HepG2 (cell line): ENCODE data around the gene TYROBP. TPM values are rescaled to one million over a fixed set of nuclear protein-coding genes. Genes with fewer than 3 reads are reported as not detected.
A peak's percentile ranks its signal among the peaks of the same experiment; 100 is the strongest.

Experiments used
- ARNTL ChIP-seq: sonication (generic); formaldehyde crosslinking; IDR thresholded peaks from 2 replicates; pipeline ENCODE4 v1.4.0; 2020; ENCODE audit warnings: mild to moderate bottlenecking, missing genetic modification reagents
- FOXC1 ChIP-seq: sonication (generic); formaldehyde crosslinking; IDR thresholded peaks from 2 replicates; pipeline ENCODE4 v1.8.0; 2022; ENCODE audit warnings: mild to moderate bottlenecking, missing genetic modification reagents, borderline replicate concordance
- GFI1 ChIP-seq: sonication (generic); formaldehyde crosslinking; IDR thresholded peaks from 2 replicates; pipeline ENCODE4 v1.5.0; 2020; ENCODE audit warnings: missing genetic modification reagents, mild to moderate bottlenecking, borderline replicate concordance
- JUND ChIP-seq: sonication (generic); formaldehyde crosslinking; IDR thresholded peaks from 2 replicates; pipeline ENCODE4 v1.8.0; 2022; ENCODE audit warnings: mild to moderate bottlenecking, missing genetic modification reagents
- KLF12 ChIP-seq: sonication (generic); formaldehyde crosslinking; IDR thresholded peaks from 2 replicates; pipeline ENCODE4 v1.4.0; 2020; ENCODE audit warnings: missing genetic modification reagents, borderline replicate concordance
- MTF1 ChIP-seq: sonication (generic); formaldehyde crosslinking; IDR thresholded peaks from 2 replicates; pipeline ENCODE4 v1.5.0; 2020; ENCODE audit warnings: missing genetic modification reagents
- RFX3 ChIP-seq: IDR thresholded peaks from 2 replicates; pipeline ENCODE4 v1.6.1; 2016; ENCODE audit warnings: missing biosample characterization, missing genetic modification reagents
- RNF2 ChIP-seq: fragments of 450-650 bp; conservative IDR thresholded peaks from 2 replicates; pipeline ENCODE4 v1.6.1; 2016; ENCODE audit warnings: low read depth
- SETDB1 ChIP-seq: sonication (generic); formaldehyde crosslinking; IDR thresholded peaks from 2 replicates; pipeline ENCODE4 v1.5.1; 2020; ENCODE audit warnings: missing genetic modification reagents, mild to moderate bottlenecking, borderline replicate concordance
- SIN3A ChIP-seq: IDR thresholded peaks from 2 replicates; pipeline ENCODE4 v1.6.1; 2011; ENCODE audit warnings: low read depth, mild to moderate bottlenecking, control low read depth, low read length, borderline replicate concordance
- STAG1 ChIP-seq: sonication (generic); formaldehyde crosslinking; IDR thresholded peaks from 2 replicates; pipeline ENCODE4 v1.4.0; 2020; ENCODE audit warnings: missing genetic modification reagents
- WIZ ChIP-seq: sonication (generic); formaldehyde crosslinking; IDR thresholded peaks from 2 replicates; pipeline ENCODE4 v1.5.1; 2020; ENCODE audit warnings: mild to moderate bottlenecking, missing genetic modification reagents
- ZBTB7B ChIP-seq: sonication (generic); formaldehyde crosslinking; IDR thresholded peaks from 2 replicates; pipeline ENCODE4 v1.4.0; 2020; ENCODE audit warnings: missing genetic modification reagents
- ZC3H4 ChIP-seq: sonication (generic); formaldehyde crosslinking; IDR thresholded peaks from 2 replicates; pipeline ENCODE4 v1.4.0; 2020; ENCODE audit warnings: missing genetic modification reagents, borderline replicate concordance
- ZFYVE20 ChIP-seq: sonication (generic); formaldehyde crosslinking; IDR thresholded peaks from 2 replicates; pipeline ENCODE4 v1.8.0; 2023; ENCODE audit warnings: low read depth, mild to moderate bottlenecking, moderate library complexity, missing genetic modification reagents, borderline replicate concordance
- ZNF160 ChIP-seq: sonication (generic); formaldehyde crosslinking; IDR thresholded peaks from 2 replicates; pipeline ENCODE4 v1.8.0; 2022; ENCODE audit warnings: mild to moderate bottlenecking, inconsistent platforms, missing genetic modification reagents
- ZNF644 ChIP-seq: IDR thresholded peaks from 2 replicates; pipeline ENCODE4 v1.6.1; 2016; ENCODE audit warnings: low read depth
- ZNF674 ChIP-seq: sonication (generic); formaldehyde crosslinking; IDR thresholded peaks from 2 replicates; pipeline ENCODE4 v1.5.0; 2020; ENCODE audit warnings: low read depth, mild to moderate bottlenecking, missing genetic modification reagents
- polyA plus RNA-seq, 8 experiments: library from polyadenylated mRNA; depleted of rRNA in 3 of 8; stranded (reverse) in 7 of 8; unstranded in 1 of 8; fragments of >200 nt; fragmentation: Illumina TruSeq in 4 of 8; extraction: Trizol in 4 of 8; gene quantifications; 2 replicates each; pipeline versions ENCODE4 v1.2.1 to v1.2.3, GENCODE V29; 2011 to 2016; ENCODE audit warnings: low read depth in 4 of 8, missing spikeins in 1 of 8, mixed read lengths in 1 of 8; ENCODE audit not compliant: insufficient read depth in 1 of 8
- total RNA-seq, 5 experiments: library from RNA; depleted of rRNA; stranded (reverse); fragments of >200 nt; fragmentation: Illumina TruSeq; extraction: Trizol; gene quantifications; 2 replicates each; pipeline ENCODE4 v1.2.3, GENCODE V29; 2016; ENCODE audit warnings: low read depth in 1 of 5
- TF ChIP-seq, protein P1 (sequence below): sonication (generic); formaldehyde crosslinking; IDR thresholded peaks from 2 replicates; pipeline ENCODE4 v1.8.1; 2023; ENCODE audit warnings: mild to moderate bottlenecking, missing genetic modification reagents, borderline replicate concordance
- TF ChIP-seq, protein P2 (sequence below): sonication (generic); formaldehyde crosslinking; IDR thresholded peaks from 2 replicates; pipeline ENCODE4 v1.4.0; 2020; ENCODE audit warnings: missing genetic modification reagents
- TF ChIP-seq, protein P3 (sequence below): sonication (generic); formaldehyde crosslinking; IDR thresholded peaks from 2 replicates; pipeline ENCODE4 v1.4.0; 2020; ENCODE audit warnings: missing genetic modification reagents, borderline replicate concordance
- TF ChIP-seq, protein P4 (sequence below): sonication (generic); formaldehyde crosslinking; IDR thresholded peaks from 2 replicates; pipeline ENCODE4 v1.5.1; 2020; ENCODE audit warnings: missing genetic modification reagents, mild to moderate bottlenecking, borderline replicate concordance
- TF ChIP-seq, protein P5 (sequence below): sonication (generic); formaldehyde crosslinking; IDR thresholded peaks from 2 replicates; pipeline ENCODE4 v1.5.0; 2020; ENCODE audit warnings: missing genetic modification reagents

The TYROBP gene
- total and polyA plus RNA-seq, 2 of the 13 experiments (the other 11 are each of a cell fraction or from before 2014, with no cell fraction given), result not detected

DNA sequence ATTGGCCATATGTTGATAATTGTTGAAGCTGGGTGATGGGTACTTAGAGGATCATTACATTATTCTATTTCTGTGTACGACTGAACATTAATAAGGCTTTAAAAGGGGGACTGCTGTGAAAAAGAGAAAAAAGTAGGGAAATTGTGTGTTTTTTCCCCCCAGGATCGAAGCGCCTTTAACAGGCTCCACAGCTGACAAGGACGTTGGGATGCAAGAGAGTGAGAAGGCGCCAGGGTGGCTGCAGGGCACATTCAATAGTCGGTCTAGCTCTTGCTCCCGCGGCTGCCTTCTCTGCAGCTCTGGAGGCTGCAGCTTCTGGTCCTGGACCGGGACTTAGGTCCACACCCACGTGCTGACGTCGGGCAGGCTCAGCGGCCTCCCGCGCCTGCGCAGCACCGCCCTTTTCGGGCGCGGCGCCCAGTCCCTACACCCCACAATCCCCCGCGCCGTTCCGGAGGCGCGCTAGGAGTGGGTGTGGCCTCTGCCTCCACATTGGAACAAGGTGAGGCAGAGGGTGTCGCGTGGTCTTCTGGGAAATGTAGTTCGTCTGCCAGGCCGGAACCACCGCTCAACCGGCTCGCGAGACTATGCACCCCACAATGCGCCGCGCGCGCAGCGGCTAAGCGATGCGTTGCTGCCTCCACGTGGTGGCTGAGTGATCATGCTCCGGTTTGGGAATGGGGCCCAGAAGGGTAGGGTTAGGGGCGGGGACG lies 23.2 kb upstream of the TYROBP start (continued):
- TF ChIP-seq, protein P1, sequence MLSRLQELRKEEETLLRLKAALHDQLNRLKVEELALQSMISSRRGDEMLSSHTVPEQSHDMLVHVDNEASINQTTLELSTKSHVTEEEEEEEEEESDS (CRISPR knock-in tag), result no peak
- TF ChIP-seq STAG1 (CRISPR knock-in tag), result peak; percentile 98
- TF ChIP-seq WIZ, result no peak; the same call in 1 of the 2 replicates
- peak; percentile 70; the same call in 1 of the 2 replicates for TF ChIP-seq SIN3A
- no peak for TF ChIP-seq KLF12 (CRISPR knock-in tag)
- no peak; the same call in 1 of the 2 replicates for TF ChIP-seq GFI1
- no peak for TF ChIP-seq RFX3 (CRISPR knock-in tag)
- TF ChIP-seq JUND (CRISPR knock-in tag), result 0 out of 2 replicates have a peak, but pooled peaks have one; percentile 43
- TF ChIP-seq, protein P2, sequence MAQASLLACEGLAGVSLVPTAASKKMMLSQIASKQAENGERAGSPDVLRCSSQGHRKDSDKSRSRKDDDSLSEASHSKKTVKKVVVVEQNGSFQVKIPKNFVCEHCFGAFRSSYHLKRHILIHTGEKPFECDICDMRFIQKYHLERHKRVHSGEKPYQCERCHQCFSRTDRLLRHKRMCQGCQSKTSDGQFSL (CRISPR knock-in tag), result no peak
- TF ChIP-seq MTF1 (CRISPR knock-in tag), result no peak
- TF ChIP-seq RNF2, result no peak; the same call in 1 of the 2 replicates
- TF ChIP-seq ZNF674 (CRISPR knock-in tag), result no peak
- TF ChIP-seq, protein P3, sequence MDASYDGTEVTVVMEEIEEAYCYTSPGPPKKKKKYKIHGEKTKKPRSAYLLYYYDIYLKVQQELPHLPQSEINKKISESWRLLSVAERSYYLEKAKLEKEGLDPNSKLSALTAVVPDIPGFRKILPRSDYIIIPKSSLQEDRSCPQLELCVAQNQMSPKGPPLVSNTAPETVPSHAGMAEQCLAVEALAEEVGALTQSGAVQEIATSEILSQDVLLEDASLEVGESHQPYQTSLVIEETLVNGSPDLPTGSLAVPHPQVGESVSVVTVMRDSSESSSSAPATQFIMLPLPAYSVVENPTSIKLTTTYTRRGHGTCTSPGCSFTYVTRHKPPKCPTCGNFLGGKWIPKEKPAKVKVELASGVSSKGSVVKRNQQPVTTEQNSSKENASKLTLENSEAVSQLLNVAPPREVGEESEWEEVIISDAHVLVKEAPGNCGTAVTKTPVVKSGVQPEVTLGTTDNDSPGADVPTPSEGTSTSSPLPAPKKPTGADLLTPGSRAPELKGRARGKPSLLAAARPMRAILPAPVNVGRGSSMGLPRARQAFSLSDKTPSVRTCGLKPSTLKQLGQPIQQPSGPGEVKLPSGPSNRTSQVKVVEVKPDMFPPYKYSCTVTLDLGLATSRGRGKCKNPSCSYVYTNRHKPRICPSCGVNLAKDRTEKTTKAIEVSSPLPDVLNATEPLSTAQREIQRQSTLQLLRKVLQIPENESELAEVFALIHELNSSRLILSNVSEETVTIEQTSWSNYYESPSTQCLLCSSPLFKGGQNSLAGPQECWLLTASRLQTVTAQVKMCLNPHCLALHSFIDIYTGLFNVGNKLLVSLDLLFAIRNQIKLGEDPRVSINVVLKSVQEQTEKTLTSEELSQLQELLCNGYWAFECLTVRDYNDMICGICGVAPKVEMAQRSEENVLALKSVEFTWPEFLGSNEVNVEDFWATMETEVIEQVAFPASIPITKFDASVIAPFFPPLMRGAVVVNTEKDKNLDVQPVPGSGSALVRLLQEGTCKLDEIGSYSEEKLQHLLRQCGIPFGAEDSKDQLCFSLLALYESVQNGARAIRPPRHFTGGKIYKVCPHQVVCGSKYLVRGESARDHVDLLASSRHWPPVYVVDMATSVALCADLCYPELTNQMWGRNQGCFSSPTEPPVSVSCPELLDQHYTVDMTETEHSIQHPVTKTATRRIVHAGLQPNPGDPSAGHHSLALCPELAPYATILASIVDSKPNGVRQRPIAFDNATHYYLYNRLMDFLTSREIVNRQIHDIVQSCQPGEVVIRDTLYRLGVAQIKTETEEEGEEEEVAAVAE (CRISPR knock-in tag), result peak; percentile 72; the same call in 1 of the 2 replicates
- no peak; the same call in 1 of the 2 replicates for TF ChIP-seq FOXC1 (CRISPR knock-in tag)
- TF ChIP-seq, protein P4, sequence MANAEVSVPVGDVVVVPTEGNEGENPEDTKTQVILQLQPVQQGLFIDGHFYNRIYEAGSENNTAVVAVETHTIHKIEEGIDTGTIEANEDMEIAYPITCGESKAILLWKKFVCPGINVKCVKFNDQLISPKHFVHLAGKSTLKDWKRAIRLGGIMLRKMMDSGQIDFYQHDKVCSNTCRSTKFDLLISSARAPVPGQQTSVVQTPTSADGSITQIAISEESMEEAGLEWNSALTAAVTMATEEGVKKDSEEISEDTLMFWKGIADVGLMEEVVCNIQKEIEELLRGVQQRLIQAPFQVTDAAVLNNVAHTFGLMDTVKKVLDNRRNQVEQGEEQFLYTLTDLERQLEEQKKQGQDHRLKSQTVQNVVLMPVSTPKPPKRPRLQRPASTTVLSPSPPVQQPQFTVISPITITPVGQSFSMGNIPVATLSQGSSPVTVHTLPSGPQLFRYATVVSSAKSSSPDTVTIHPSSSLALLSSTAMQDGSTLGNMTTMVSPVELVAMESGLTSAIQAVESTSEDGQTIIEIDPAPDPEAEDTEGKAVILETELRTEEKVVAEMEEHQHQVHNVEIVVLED (CRISPR knock-in tag), result peak; percentile 90; the same call in 1 of the 2 replicates
- no peak for TF ChIP-seq ZC3H4 (CRISPR knock-in tag)
- TF ChIP-seq, protein P5, sequence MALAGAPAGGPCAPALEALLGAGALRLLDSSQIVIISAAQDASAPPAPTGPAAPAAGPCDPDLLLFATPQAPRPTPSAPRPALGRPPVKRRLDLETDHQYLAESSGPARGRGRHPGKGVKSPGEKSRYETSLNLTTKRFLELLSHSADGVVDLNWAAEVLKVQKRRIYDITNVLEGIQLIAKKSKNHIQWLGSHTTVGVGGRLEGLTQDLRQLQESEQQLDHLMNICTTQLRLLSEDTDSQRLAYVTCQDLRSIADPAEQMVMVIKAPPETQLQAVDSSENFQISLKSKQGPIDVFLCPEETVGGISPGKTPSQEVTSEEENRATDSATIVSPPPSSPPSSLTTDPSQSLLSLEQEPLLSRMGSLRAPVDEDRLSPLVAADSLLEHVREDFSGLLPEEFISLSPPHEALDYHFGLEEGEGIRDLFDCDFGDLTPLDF, result peak; percentile 88
- TF ChIP-seq ZNF644, result no peak
- no peak for TF ChIP-seq SETDB1 (CRISPR knock-in tag)
- TF ChIP-seq ZNF160 (CRISPR knock-in tag), result no peak
- TF ChIP-seq ZBTB7B, result no peak
- no peak for TF ChIP-seq ZFYVE20
- TF ChIP-seq ARNTL (CRISPR knock-in tag), result peak; percentile 79
